Heart left ventricle (tissue), 16 donors: ENCODE measurements around the gene DNAH7. TPM values are rescaled to one million over a fixed set of nuclear protein-coding genes. Genes with fewer than 3 reads are reported as not detected.
"Not testable (repeated sequence)": the region's sequence is repeated elsewhere in the genome, so short reads cannot be mapped to it uniquely, and the experiment has no call there.

Experiments
- ATAC-seq, 4 donors: fragments of 200-7000 bp; cut with Tn5 transposase; one replicate each; pipeline ENCODE4 v1.9.1; 2020 to 2022; ENCODE audit warnings: moderate library complexity in 4 of 4, mild to moderate bottlenecking in 3 of 4, moderate number of reproducible peaks in 1 of 4
- DNase-seq, 5 donors: peaks; one replicate each; pipeline ENCODE4 v3.0.0-alpha.2; 2020
- H3K27ac ChIP-seq, 12 donors: fragments of 200-600 bp; sonication (generic) in 4 of 12; one replicate each; pipeline versions ENCODE4 v1.5.0 to v1.8.0; 2016 to 2022; ENCODE audit warnings: mild to moderate bottlenecking in 2 of 12
- H3K27me3 ChIP-seq, 9 donors: fragments of 200-600 bp; sonication (generic) in 2 of 9; one replicate each; pipeline versions ENCODE4 v1.5.1 to v1.8.0; 2016 to 2022; ENCODE audit warnings: mild to moderate bottlenecking in 3 of 9
- H3K36me3 ChIP-seq, 9 donors: fragments of 200-600 bp; sonication (generic) in 2 of 9; one replicate each; pipeline versions ENCODE4 v1.5.0 to v1.8.0; 2018 to 2022; ENCODE audit warnings: mild to moderate bottlenecking in 2 of 9
- H3K4me1 ChIP-seq, 12 donors: fragments of 200-600 bp; sonication (generic) in 4 of 12; one replicate each; pipeline versions ENCODE4 v1.5.0 to v1.8.0; 2016 to 2022; ENCODE audit warnings: mild to moderate bottlenecking in 3 of 12
- H3K4me3 ChIP-seq, 12 donors: fragments of 200-600 bp; sonication (generic) in 4 of 12; one replicate each; pipeline versions ENCODE4 v1.5.0 to v1.8.0; 2017 to 2022; ENCODE audit warnings: mild to moderate bottlenecking in 9 of 12, moderate library complexity in 4 of 12
- H3K9me3 ChIP-seq, 12 donors: fragments of 200-600 bp; sonication (generic) in 4 of 12; one replicate each; pipeline versions ENCODE4 v1.5.0 to v1.8.0; 2016 to 2022; ENCODE audit warnings: mild to moderate bottlenecking in 1 of 12
- CTCF ChIP-seq, 12 donors: fragments of 200-600 bp; sonication (generic) in 4 of 12; IDR thresholded peaks; one replicate each; pipeline versions ENCODE4 v1.5.0 to v1.8.0; 2018 to 2022; ENCODE audit warnings: antibody characterized with exemption in 12 of 12, mild to moderate bottlenecking in 5 of 12
- POLR2A ChIP-seq, 2 donors: fragments of 450-650 bp; IDR thresholded peaks; one replicate each; pipeline ENCODE4 v1.6.1; 2017; ENCODE audit warnings: antibody characterized with exemption in 2 of 2, mild to moderate bottlenecking in 2 of 2, moderate library complexity in 2 of 2
- WGBS, 4 donors: extraction: QIAGEN DNeasy Blood & Tissue Kit in 2 of 4; methylation state at CpG; one replicate each; pipeline versions ENCODE4 v1.1.5 to v1.1.7; 2013 to 2018; 5-methylcytosine and 5-hydroxymethylcytosine counted together
- intact Hi-C, 10 donors: fragments of 100-400 bp; cut with DNase I; formaldehyde crosslinking; loops; one replicate each; pipeline versions ENCODE4 v1.11.1 to v1.14.2; 2022
- polyA plus RNA-seq, 2 donors: library from polyadenylated mRNA; stranded (reverse); fragments of 200-250 nt; gene quantifications; one replicate each; pipeline ENCODE4 v1.2.3, GENCODE V29; 2013
- total RNA-seq, 9 donors: library from RNA; depleted of rRNA in 2 of 9; stranded (reverse); fragments of >200 nt in 2 of 9; fragmentation: NEBNext Ultra II Directional in 3 of 9; extraction: Animal tissue kit (Norgen Biotek cat#: 25700) in 3 of 9; gene quantifications; one replicate each; pipeline versions ENCODE4 v1.1.0 to v1.2.4, GENCODE V29; 2016 to 2023
- donor health status: ischemic (EF 13 %, LVEDD 7.1; RV severe dilation, severe dysfunction).
- donor health status: healthy with polysubstance abuse.
- donor health status: DM: no; HTN: yes; CAD: no.
- donor health status: DM: no; HTN: no; CAD: no.
- donor health status: ischemic (EF 25% LVEDD 6.9; RV normal size, moderate dysfunction).
- donor health status: ischemic (EF 25% LVEDD 5.7; RV mildly dilated, moderate dysfunction).
- donor health status: healthy.
- donor health status: DM: yes; HTN: yes; CAD: no.
- donor health status: ischemic (EF 35%, LVEDD 5.7; RV mildly dilated, moderate dysfunction).
- donor health status: nonischemic (EF 11% LVEDD 7.7; RV severe dilation, severe dysfunction).
- donor health status: DM: yes; HTN: yes; CAD: no.
- donor health status: PGD.
- donor health status: ischemic (EF 29% LVEDD 5.4; RV normal size, mild dysfunction).
- donor health status: nonischemic (EF 23%, LVEDD 6.1; RV moderate dilation, normal function).

The DNAH7 gene
- total and polyA plus RNA-seq, 11 donors, result 0.08 to 1.5 (median 0.40) TPM; not detected in 1

- Histone ChIP-seq H3K4me1 (no peaks in the 10 kb centered on the region), H3K36me3 (no peaks in the 10 kb centered on the region), H3K27ac (no peak overlapping the region), H3K4me3 (no peak overlapping the region), H3K9me3 (peaks cover 0 to 8% (median 0%) of the 10 kb centered on the region in 12 donors), H3K27me3 (no peaks in the 10 kb centered on the region)
- DNase-seq (no peak), ATAC-seq (no peak)
- no peak for TF ChIP-seq POLR2A (IDR thresholded peaks at IDR 0.05)
- TF ChIP-seq CTCF (IDR thresholded peaks at IDR 0.05), result no peak
- intact Hi-C loops, result loop anchor here in 2 of 10 donors (10.0 kb wide), 1 partner anchor 360 kb away; no protein-coding TSS in a partner anchor
- 92 to 95% (median 93%) methylated on average over 4 of the region's 4 CpGs for WGBS, 4 donors
Observed at GRCh38 chr2:195934484-195934883, 134.2 kb downstream of the DNAH7 start.

DNA sequence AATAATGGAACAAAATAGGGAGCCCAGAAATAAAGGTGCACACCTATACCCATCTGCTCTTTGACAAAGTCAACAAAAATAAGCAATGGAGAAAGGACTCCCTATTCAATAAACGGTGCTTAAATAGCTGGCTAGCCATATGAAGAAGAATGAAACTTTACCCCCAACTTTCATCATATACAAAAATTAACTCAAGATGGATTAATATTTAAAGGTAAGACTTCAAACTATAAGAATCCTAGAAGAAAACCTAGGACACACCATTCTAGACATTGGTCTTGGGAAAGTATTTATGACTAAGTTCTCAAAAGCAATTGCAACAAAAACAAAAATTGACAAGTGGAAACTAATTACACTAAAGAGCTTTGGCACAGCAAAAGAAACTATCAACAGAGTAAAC, 139.1 kb downstream of the DNAH7 start:
- TF ChIP-seq CTCF (IDR thresholded peaks at IDR 0.05) (no peak), POLR2A (IDR thresholded peaks at IDR 0.05) (no peak)
- Histone ChIP-seq H3K9me3 (peaks cover 0 to 8% (median 0%) of the 10 kb centered on the region in 12 donors), H3K27ac (no peak overlapping the region), H3K4me1 (no peaks in the 10 kb centered on the region), H3K4me3 (no peak overlapping the region), H3K36me3 (no peaks in the 10 kb centered on the region), H3K27me3 (no peaks in the 10 kb centered on the region)
- ATAC-seq (no peak), DNase-seq (no peak)
- 83 to 92% (median 86%) methylated on average over 1 of the region's 1 CpG for WGBS, 4 donors
- intact Hi-C loops, result no loop called here

DNA sequence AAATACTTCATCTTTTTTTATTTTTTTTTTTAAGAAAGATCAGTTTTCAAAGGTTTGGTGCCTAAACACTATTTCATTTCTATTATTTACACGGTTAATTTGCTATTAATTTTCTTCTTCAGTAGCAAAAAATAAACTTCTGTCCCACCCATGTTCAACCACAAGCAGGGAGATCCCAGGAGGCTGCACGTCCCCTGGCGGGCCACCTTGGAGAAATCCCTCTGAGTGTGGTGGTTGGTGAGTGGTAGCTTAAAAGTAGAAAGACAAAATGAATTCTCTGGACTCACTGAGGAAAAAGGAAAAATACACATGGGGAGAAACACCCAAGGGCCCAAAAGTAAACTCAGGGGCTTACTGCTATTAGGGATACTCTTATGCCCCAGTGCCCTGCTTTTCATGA, 143.5 kb downstream of the DNAH7 start:
- no peaks in the 10 kb centered on the region for H3K36me3 ChIP-seq
- H3K4me3 ChIP-seq, result no peak overlapping the region
- DNase-seq (no peak), ATAC-seq (no peak)
- no peak overlapping the region for H3K27ac ChIP-seq
- no peaks in the 10 kb centered on the region for H3K4me1 ChIP-seq
- TF ChIP-seq POLR2A (IDR thresholded peaks at IDR 0.05), result no peak
- TF ChIP-seq CTCF (IDR thresholded peaks at IDR 0.05), result no peak
- intact Hi-C loops, result no loop called here
- H3K9me3 ChIP-seq, result peaks cover 0 to 2% (median 0%) of the 10 kb centered on the region in 12 donors
- whole genome bisulfite sequencing, 4 donors, result 82 to 88% (median 85%) methylated on average over 3 of the region's 3 CpGs
- no peaks in the 10 kb centered on the region for H3K27me3 ChIP-seq

GRCh38 chr2:195923889-195924288, 144.7 kb downstream of the DNAH7 start:
- Histone ChIP-seq H3K27me3 (no peaks in the 10 kb centered on the region), H3K36me3 (no peaks in the 10 kb centered on the region), H3K4me3 (no peak overlapping the region), H3K4me1 (no peaks in the 10 kb centered on the region), H3K9me3 (peaks cover 0 to 5% (median 0%) of the 10 kb centered on the region in 12 donors), H3K27ac (no peak overlapping the region)
- DNase-seq, result no peak
- ATAC-seq, result no peak
- intact Hi-C loops, result loop anchor here in 1 of 10 donors (1.0 kb wide), 1 partner anchor 13 kb away; no protein-coding TSS in a partner anchor
- 83 to 90% (median 89%) methylated on average over 1 of the region's 1 CpG for WGBS, 4 donors
- TF ChIP-seq POLR2A (IDR thresholded peaks at IDR 0.05) (no peak), CTCF (IDR thresholded peaks at IDR 0.05) (no peak)

DNA sequence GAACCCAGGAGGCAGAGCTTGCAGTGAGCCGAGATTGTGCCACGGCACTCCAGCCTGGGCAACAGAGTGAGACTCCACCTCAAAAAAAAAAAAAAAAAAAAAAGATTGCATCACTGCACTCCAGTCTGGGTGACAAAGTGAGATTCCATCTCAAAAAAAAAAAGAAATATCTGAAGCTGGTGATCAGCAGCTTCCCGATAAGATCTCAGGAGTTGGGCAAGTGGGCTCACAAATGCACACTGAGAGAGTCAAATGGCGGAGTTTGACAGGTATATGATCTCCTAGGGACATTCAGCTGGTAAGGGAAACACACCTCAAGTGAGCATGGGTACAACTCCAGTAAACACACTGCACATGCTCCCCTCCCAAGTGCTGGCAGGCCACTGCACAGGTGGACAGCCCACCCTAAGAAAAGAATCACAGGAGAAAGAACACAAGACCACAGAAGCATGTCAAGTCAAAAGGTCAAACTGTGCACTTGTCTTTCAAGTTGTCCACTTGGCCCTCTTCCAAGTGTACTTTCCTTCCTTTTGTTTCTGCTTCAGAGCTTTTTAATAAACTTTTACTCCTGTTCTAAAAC, 151.5 kb downstream of the DNAH7 start:
- H3K9me3 ChIP-seq, H3K4me3 ChIP-seq, H3K27ac ChIP-seq, H3K4me1 ChIP-seq, H3K36me3 ChIP-seq, DNase-seq, H3K27me3 ChIP-seq, ATAC-seq, intact Hi-C loops: not testable (repeated sequence)
- 92 to 98% (median 94%) methylated on average over 4 of the region's 4 CpGs for WGBS, 4 donors
